Activated CD4-positive, CD25-positive, alpha-beta regulatory T cell treated with anti-CD3 and anti-CD28 coated beads, Interleukin-2, amount 50 U/mL, for 24 hours (primary cell): ENCODE measurements around the gene LIPG.
A peak's percentile ranks its signal among the peaks of the same experiment; 100 is the strongest.
"Not testable (repeated sequence)": the region's sequence is repeated elsewhere in the genome, so short reads cannot be mapped to it uniquely, and the experiment has no call there.

ENCODE experiments used
- ATAC-seq, 2 donors: fragments of 150-1000 bp; cut with Tn5 transposase; one replicate each; pipeline ENCODE4 v1.10.0; 2021; ENCODE audit warnings: mild to moderate bottlenecking in 1 of 2, moderate library complexity in 1 of 2

The LIPG gene

DNA sequence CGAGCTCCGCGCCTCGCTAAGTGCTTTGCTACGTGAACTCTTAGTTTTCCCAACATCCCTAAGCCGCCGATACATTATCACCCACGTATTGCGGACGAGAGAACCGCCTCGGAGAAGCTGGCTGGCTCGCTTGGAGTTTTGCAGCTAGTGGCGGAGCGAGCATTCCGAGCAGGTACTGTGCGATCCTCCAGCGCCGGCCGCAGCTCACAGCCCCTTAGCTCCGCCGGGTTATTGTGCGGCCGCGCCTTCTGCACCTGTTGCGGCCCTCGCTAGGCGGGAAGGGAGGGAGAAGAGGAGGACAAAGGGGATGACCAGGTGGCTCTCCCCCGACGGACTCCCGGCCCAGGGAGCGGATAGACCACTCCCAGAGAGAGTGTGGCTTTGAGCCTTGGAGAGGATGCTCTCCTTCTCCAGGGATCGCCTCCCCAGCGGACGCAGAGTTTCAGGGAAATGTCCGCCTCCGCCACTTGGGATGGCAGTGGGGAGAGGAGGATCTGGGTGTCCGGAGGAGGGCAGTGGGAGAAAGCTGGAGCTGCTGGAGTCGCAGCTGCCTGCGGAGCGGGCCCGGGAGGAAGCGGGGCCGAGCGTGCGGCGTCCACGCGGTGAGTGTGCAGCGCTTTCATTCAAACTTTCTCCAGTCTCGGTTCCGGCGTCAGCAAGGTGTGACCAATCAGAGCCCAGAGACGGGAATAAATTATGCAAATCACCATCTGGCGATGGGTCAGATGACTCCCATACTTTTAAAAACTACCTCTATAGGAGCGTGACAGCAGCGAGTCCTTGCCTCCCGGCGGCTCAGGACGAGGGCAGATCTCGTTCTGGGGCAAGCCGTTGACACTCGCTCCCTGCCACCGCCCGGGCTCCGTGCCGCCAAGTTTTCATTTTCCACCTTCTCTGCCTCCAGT, at the start of gene LIPG:
Gene LIPG (plus strand): TSS at position 769 of the 905 bp plus-strand sequence. CDS start 252 bp downstream, outside the sequence.
- peak; percentile 59 to 77 for ATAC-seq

DNA sequence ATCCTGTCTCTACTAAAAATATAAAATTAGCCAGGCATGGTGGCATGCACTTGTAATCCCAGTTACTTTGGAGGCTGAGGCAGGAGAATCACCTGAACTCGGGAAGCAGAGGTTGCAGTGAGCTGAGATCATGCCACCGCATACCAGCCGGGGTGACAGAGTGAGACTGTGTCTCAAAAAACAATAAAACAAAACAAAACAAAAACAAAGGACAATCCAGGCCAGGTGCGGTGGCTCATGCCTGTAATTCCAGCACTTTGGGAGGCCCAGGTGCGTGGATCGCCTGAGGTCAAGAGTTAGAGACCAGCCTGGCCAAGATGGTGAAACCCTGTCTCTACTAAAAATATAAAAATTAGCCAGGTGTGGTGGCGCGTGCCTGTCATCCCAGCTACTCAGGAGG, 49.0 kb upstream of the LIPG start:
- ATAC-seq = not testable (repeated sequence)

- ATAC-seq = no peak
Observed at GRCh38 chr18:49514577-49514976, 47.3 kb upstream of the LIPG start.

DNA sequence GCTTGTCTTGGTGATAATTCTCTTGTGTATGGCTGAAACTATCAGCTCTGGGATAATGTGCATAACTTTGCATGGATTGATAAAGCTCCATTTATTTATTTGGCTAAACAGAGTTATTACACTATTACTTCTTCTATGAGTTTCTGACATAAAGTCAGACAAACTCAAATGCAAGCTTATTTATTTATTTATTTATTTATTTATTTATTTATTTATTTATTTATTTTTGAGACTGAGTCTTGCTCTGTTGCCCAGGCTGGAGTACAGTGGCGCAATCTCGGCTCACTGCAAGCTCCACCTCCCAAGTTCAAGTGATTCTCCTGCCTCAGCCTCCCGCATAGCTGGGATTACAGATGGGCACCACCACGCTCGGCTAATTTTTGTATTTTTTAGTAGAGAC, 46.9 kb upstream of the LIPG start:
- not testable (repeated sequence) for ATAC-seq

GRCh38 chr18:49515516-49515915, 46.3 kb upstream of the LIPG start:
- no peak for ATAC-seq

DNA sequence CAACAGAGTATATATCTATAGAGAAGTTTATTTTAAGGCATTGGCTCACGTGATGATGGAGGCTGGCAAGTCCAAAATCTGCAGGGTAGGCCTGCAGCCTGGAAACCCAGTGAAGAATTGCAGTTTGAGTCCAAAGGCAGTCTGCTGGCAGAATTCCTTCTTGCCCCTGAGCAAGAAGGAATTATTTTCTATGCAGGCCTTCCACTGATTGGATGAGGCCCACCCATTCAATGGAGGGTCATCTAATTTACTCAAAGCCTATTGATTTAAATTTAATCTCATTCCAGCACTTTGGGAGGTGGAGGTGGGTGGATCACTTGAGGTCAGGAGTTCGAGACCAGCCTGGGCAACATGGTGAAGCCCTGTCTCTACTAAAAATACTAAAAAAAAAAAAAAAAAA, 44.4 kb upstream of the LIPG start:
- ATAC-seq = no peak

GRCh38 chr18:49519101-49519971, 42.5 kb upstream of the LIPG start:
- ATAC-seq = no peak

DNA sequence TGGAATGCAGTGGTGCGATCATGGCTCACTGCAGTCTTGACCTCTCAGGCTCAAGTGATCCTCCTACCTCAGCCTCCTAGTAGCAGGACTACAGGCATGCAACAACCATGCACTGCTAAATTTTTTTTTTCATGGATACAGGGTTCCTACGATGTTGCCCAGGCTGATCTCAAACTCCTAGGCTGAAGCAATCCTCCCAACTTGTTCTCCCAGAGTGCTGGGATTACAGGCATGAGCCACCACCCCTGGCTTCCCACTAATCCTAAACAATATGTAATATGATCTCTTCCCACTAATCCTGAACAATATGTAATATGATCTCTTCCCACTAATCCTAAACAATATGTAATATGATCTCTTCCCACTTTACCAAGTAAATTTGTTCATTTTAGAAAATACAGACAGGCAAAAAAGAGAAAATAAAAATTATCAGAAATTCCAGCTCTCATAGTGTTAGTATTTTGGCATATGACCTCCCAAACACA, 41.2 kb upstream of the LIPG start:
- ATAC-seq = no peak

DNA sequence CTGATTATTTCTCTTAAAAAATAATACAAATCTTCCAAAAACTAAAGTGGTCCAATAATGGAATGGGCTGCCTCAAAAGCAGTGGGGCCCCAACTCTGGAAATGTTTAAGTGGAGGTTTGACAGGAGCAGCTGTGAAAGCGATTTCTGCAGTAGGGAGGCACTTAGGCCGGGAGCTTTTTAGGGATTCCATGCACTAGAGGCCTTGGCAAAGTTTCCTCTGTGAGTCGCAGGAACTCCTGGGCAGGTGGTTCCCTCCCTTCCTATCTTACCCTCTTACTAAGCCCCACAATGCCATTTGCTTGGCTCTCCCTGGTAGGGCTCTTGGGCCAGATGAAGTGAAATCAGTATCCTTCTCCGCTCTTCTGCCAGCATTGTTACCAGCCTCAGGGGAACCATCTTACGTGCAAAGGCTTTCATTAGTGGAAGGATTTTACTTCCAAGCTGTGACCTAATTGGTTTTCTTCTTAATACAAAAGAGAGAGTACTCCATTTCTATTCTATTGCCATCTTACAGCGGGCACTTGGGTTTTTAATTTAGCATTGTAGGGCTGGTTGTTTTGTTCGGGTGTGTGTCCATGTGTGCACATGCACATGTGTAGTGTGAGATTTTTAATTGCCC, 40.5 kb upstream of the LIPG start:
- ATAC-seq = no peak

DNA sequence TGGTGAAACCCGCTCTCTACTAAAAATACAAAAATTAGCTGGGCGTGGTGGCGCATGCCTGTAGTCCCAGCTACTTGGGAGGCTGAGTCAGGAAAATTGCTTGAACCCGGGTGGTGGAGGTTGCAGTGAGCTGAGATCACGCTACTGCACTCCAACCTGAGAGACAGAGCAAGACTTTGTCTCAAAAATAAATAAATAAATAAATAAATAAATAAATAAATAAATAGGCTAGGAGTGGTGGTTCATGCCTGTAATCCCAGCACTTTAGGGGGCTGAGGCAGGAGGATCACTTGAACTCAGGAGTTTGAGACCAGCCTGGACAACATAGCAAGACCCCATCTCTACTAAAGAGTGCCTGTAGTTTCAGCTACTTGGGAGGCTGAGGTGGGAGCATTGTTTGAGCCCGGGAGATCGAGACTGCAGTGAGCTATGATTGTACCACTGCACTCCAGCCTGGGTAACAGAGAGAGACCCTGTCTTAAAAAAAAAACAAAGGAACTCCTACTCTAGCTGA, 38.2 kb upstream of the LIPG start:
- not testable (repeated sequence) for ATAC-seq

- ATAC-seq = no peak
Observed at GRCh38 chr18:49524349-49524748, 37.5 kb upstream of the LIPG start.

DNA sequence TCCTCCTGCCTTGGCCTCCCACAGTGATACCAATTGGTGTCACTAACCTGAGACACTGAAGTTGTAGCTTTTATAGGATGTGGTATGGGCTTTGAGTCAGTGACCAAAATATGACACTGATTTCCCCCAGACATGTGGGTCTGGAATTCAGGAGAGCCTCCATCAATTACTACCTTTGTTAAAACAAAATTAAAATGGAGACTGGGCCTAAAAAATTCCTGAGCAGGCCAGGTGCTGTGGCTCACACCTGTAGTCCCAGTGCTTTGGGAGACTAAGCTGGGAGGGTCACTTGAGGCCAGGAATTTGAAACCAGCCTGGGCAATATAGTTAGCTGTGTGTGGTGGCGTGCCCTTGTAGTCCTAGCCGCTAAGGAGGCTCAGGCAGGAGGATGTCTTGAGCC, 36.9 kb upstream of the LIPG start:
- no peak for ATAC-seq

DNA sequence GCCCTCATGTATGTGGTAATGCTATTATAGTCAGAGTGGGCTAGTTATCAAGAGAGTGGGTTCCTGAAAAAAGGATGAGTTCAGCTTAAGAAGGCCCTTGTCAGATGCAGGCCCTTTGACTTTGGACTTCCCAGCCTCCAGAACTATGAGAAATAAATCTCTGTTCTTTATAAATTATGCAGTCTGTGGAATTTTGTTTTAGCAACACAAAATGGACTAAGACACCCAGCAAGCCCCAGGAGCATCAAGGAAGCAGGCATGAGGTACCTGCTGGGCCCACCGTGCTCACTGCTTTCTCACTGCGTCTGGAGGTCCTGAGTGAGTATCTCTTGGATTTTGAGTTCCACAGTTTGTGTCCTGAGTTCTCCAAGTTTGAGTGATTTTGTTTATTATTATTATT, 35.9 kb upstream of the LIPG start:
- no peak for ATAC-seq

DNA sequence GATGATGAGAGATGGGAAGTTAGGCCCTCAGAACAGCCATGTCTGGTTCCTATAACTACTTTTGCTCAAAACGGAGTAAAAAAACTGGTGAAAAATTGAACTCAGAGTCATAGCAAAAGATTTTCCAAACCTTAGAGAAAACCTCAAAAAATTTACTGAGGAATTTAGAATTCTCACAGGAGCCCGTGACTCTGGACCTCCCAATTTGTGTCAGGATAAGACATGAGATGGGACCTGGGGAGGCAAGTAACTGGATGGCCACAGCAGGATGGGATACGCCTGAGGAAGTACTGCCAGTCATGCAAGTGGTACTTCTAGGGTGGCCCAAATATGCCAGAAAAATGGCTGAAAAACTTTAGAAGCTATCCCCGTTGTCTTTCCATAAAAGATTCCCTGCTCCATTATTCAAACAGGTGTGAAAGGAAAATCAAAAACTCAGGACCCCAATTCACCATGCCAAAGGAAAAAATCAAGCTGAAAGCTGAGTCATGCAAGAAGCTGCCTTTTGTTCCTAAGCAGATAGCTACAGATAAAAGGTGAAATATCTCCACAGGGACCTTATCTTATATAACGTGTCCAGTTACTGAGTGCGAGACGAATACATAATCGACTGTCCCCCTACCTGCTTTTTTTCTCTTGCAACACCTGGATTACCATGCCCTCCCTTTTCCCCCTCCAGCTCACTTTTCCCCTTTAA, 34.1 kb upstream of the LIPG start:
- no peak for ATAC-seq

- no peak for ATAC-seq
Observed at GRCh38 chr18:49529596-49529995, 32.3 kb upstream of the LIPG start.

GRCh38 chr18:49531678-49532153, 30.1 kb upstream of the LIPG start:
- no peak for ATAC-seq

GRCh38 chr18:49534846-49535601, 26.8 kb upstream of the LIPG start:
- ATAC-seq = no peak

DNA sequence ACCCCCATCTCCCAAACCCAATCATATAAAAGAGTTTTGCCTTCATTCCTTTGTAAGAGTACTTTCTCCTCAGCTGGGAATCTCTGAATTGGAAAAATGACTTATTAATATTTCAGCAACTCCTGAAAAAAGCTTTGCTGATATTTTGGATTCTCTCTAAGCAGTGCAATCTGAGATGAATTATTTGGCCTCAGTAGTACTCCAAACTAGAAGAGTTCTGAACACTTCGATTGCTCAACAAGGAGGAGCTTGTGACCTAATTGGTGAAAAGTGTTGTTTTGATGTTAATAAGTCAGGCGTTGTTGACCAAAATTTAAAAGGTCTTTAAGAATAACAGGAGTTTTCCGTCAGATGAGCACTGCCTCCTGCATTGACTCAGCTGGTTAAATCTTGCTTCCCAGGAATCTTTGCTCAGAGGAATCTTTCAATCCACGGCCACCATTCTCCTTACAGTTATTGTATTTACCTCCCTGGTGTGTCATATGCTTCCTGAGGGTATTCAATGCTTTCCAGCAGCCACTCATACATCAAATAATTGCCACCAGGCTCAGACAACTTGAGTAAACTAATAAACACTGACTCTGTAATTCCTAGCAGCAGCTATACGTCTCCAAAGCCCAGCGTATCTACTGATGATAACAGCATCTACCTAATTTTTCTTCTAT, 24.5 kb upstream of the LIPG start:
- ATAC-seq = no peak

- ATAC-seq = no peak
Observed at GRCh38 chr18:49544362-49544761, 17.5 kb upstream of the LIPG start.

DNA sequence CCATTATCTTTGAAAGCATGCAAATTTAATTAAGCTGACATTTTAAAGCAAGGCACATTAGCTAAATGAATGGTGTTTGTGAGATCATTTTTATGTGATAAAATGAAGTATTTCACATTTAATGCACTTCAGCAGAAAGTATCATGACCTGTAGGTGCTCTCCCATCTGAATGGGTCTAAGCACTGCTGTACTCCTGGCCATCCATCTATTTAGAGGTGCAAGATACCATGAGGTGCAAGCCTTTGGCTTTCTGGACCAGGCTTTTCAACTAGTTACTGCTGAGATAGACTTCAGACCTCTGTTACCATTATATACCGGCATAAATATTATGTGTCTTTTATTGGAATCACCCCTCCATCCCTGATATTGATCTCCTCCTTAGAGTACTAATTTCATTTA, 15.6 kb upstream of the LIPG start:
- ATAC-seq = no peak
